ENCODE results near the gene ATAD1. TPM values are rescaled to one million over a fixed set of nuclear protein-coding genes. Genes with fewer than 3 reads are reported as not detected.

ATAD1 gene
- total and polyA plus RNA-seq, 7 donors = 6.9 to 45.3 (median 28.0) TPM

- WGBS, 2 donors = 92 to 94% methylated on average over 4 of the region's 4 CpGs
- Histone ChIP-seq H3K9me3 (no peaks in the 10 kb centered on the region), H3K27me3 (no peaks in the 10 kb centered on the region), H3K36me3 (peaks cover 0 to 46% (median 3%) of the 10 kb centered on the region in 4 donors), H3K27ac (no peak overlapping the region), H3K4me3 (no peak overlapping the region), H3K4me1 (no peaks in the 10 kb centered on the region)
- intact Hi-C loops (cut with DNase I) = no loop called here
- no peak for DNase-seq
- TF ChIP-seq EP300 (IDR thresholded peaks at IDR 0.05) = no peak
- no peak for TF ChIP-seq CTCF (IDR thresholded peaks at IDR 0.05)
- no peak for TF ChIP-seq POLR2A (IDR thresholded peaks at IDR 0.05)
- no peak for TF ChIP-seq POLR2AphosphoS5 (IDR thresholded peaks at IDR 0.05)
Observed at GRCh38 chr10:87761153-87761552, 56.9 kb downstream of the ATAD1 start.

- WGBS, 2 donors = 76 to 85% methylated on average over 6 of the region's 6 CpGs
- Histone ChIP-seq H3K27me3 (no peaks in the 10 kb centered on the region), H3K36me3 (peaks cover 0 to 46% (median 3%) of the 10 kb centered on the region in 4 donors), H3K9me3 (no peaks in the 10 kb centered on the region), H3K4me3 (no peak overlapping the region), H3K27ac (no peak overlapping the region), H3K4me1 (no peaks in the 10 kb centered on the region)
- TF ChIP-seq CTCF (IDR thresholded peaks at IDR 0.05) (no peak), POLR2A (IDR thresholded peaks at IDR 0.05) (no peak), POLR2AphosphoS5 (IDR thresholded peaks at IDR 0.05) (no peak), EP300 (IDR thresholded peaks at IDR 0.05) (no peak)
- intact Hi-C loops (cut with DNase I) = no loop called here
- no peak for DNase-seq
Observed at GRCh38 chr10:87760195-87760905, 57.7 kb downstream of the ATAD1 start.

- Histone ChIP-seq H3K27me3 (no peaks in the 10 kb centered on the region), H3K27ac (no peak overlapping the region), H3K4me3 (no peak overlapping the region), H3K9me3 (no peaks in the 10 kb centered on the region), H3K36me3 (peaks cover 0 to 47% (median 3%) of the 10 kb centered on the region in 4 donors), H3K4me1 (no peaks in the 10 kb centered on the region)
- TF ChIP-seq EP300 (IDR thresholded peaks at IDR 0.05) (no peak), POLR2A (IDR thresholded peaks at IDR 0.05) (no peak), POLR2AphosphoS5 (IDR thresholded peaks at IDR 0.05) (no peak), CTCF (IDR thresholded peaks at IDR 0.05) (no peak)
- no peak for DNase-seq
- intact Hi-C loops (cut with DNase I) = no loop called here
Observed at GRCh38 chr10:87759551-87759950, 58.5 kb downstream of the ATAD1 start.

GRCh38 chr10:87757685-87758084 lies 60.3 kb downstream of the ATAD1 start:
- Histone ChIP-seq H3K36me3 (peaks cover 0 to 55% (median 7%) of the 10 kb centered on the region in 4 donors), H3K27me3 (no peaks in the 10 kb centered on the region), H3K9me3 (no peaks in the 10 kb centered on the region), H3K27ac (no peak overlapping the region), H3K4me3 (no peak overlapping the region), H3K4me1 (no peaks in the 10 kb centered on the region)
- no peak for TF ChIP-seq EP300 (IDR thresholded peaks at IDR 0.05)
- DNase-seq = no peak
- WGBS, 2 donors = 87 to 90% methylated on average over 1 of the region's 1 CpG
- intact Hi-C loops (cut with DNase I) = no loop called here

- Histone ChIP-seq H3K4me1 (no peaks in the 10 kb centered on the region), H3K9me3 (no peaks in the 10 kb centered on the region), H3K4me3 (no peak overlapping the region), H3K36me3 (peaks cover 0 to 44% (median 7%) of the 10 kb centered on the region in 4 donors), H3K27me3 (no peaks in the 10 kb centered on the region), H3K27ac (no peak overlapping the region)
- 68 to 85% methylated on average over 8 of the region's 8 CpGs for WGBS, 2 donors
- TF ChIP-seq EP300 (IDR thresholded peaks at IDR 0.05) = no peak
- no peak for TF ChIP-seq CTCF (IDR thresholded peaks at IDR 0.05)
- no peak for TF ChIP-seq POLR2AphosphoS5 (IDR thresholded peaks at IDR 0.05)
- TF ChIP-seq POLR2A (IDR thresholded peaks at IDR 0.05) = no peak
- DNase-seq = no peak
- intact Hi-C loops (cut with DNase I) = no loop called here
Observed at GRCh38 chr10:87753995-87754866, 63.8 kb downstream of the ATAD1 start.

Data from sigmoid colon (tissue), 7 donors.